ELR (cell line): Measurements from ENCODE around the gene MYRFL.

ENCODE experiments used
- DNase-seq: peaks from one replicate; pipeline ENCODE4 v3.0.0-alpha.2; 2015; ENCODE audit warnings: low read depth

MYRFL gene

DNA sequence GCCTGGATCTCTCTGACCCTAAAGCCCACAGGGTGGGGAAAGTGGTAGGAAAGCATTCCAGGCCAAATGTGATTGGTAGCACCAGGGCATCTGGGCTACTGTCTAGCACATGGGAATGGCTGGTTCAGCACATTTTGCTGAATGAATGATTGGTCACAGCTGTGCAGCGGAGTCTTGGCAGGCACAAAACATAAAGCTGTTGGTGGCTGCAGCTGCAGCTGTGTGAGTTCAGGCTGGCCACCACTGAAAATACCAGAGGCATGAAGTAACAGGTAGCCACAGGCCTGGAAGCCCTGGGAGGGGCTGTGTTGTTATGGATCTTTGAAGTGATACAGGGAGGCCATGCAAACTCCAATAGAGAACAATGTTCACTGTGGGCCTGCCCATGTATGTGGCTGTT lies 72.7 kb downstream of the MYRFL start:
- peak; percentile 39 for DNase-seq

GRCh38 chr12:69898236-69898635 lies 73.2 kb downstream of the MYRFL start:
- DNase-seq = no peak

DNA sequence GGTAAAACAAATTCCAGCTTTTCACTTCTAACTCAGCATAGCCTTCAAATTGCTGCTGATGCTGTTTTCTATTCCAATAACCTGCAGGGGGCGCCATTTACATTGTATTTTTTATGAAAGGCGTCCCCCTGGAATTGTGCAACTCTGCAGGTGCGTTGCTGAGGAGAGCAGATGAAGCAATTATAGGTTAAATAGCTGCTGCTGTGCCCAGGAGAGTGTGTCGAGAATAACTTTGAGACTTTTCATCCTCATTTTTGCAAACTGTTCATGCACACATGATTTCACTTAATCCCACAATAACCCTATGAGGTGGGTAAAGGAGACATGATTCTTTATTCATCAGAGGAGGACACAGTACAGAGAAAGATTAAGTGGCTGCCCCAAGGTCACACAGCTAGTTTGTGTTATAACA lies 75.7 kb downstream of the MYRFL start:
- DNase-seq = peak; percentile 75

GRCh38 chr12:69901221-69901905 lies 76.3 kb downstream of the MYRFL start:
- DNase-seq = peak; percentile 25

GRCh38 chr12:69903548-69903947 lies 78.5 kb downstream of the MYRFL start:
- DNase-seq = no peak

DNA sequence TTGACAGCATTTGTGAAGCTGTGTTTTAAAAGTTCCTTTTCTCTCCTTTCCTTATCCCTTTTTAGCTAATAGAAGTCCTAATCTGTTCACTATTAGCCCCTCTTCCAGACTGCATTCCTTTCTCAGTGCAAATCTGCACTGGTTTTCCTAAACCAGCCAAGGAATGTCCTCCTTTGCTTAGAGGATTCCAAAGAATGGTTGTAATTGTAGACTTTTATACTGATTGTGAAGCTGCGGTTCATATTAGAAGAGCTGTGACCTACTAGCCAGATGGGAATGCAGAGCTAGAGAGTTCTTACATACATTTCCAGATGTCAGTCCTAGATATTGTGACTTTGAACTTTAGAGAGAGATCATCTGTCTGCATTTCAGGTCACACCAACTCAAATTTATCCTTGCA lies 79.8 kb downstream of the MYRFL start:
- DNase-seq = no peak

DNA sequence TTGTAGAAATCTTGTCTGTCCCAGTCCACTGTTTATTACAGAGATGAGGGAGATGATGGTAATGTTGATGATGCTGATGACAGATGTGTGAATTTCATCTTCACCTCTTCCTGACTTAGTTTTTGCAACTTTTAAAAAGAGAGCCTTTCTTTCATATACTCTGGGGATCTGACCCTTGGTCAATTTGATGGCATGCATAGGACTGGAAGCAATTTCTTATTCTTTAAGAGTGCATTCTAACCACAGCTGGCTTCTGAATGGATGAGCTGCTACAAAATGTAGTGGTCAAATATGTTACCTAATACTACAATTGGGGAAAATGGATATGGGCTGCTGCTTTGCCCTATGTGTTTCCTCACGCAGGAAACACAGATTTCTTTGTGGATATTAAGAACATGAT lies 80.8 kb downstream of the MYRFL start:
- DNase-seq = no peak

DNA sequence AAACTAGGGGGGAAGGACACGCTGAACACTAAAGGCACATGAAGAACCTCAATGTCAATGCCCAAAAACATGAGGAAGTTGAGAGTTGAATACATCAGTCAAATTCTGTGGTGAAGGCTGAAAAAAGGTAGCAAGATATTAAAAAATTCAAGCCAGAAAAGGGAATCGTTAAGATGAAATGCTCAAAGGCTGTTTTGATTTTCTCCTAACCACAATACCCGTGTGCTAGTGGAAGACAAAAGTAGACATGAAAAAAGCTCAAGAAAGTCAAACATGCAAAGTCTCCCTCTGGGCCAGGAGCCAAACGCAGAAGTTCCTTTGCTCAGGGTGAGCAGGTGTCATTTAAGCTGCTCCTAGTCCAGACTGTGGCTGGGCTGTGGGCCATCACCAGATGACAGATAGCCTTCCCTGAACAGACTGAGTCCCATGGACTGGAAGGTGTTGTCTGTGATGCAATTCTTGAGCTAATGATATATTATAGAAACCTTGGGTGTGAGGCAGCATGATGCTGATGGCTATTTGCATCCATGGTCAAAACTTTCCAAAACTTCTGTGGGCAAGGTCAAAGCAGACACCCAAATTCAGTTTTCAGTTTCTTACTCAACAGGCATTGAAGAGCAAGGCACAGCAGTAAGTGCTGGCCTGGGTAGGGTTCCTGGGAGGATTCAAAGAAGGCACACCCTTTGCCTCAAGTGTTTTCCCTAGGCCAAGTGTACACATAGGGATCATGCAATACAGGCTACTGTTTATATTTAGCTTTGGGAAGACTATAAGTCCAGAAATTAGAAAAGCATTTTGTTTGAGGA lies 81.6 kb downstream of the MYRFL start:
- no peak for DNase-seq

DNA sequence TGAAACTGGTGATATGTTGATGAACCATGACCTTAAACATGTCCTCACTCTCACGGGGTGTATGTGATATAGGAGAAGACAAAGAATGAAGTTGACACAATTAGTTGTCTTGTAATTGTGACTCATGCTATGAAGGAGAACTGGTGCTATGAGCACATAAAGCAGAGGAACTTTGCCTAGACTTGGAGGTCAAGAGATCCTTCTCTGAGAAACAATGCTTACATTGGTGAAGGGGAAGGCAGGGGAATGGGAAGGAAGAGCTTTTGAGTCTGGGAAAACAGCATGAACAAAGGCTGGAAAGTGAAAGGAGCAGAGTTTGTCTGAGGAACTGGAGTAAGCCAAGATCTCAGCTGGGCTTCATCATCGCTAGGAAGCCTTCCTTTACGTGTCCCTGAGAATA lies 83.2 kb downstream of the MYRFL start:
- no peak for DNase-seq

DNA sequence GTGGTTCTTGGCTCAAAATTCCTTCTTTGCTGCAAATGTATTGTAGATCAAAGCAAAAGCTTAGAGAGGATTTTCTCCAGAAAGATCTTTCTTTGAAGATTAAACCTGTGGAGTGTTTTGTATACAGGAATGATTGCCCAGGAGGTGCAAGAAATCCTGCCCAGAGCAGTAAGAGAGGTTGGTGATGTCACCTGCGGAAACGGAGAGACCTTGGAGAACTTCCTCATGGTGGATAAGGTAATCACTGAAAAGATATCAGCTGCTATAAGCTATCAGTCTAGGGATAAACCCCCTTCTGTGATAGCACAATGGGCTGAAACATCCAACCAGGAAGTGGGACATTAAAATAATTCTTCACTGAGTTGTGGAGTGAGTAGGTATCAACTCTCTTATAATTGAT lies 85.7 kb downstream of the MYRFL start:
- DNase-seq = no peak

DNA sequence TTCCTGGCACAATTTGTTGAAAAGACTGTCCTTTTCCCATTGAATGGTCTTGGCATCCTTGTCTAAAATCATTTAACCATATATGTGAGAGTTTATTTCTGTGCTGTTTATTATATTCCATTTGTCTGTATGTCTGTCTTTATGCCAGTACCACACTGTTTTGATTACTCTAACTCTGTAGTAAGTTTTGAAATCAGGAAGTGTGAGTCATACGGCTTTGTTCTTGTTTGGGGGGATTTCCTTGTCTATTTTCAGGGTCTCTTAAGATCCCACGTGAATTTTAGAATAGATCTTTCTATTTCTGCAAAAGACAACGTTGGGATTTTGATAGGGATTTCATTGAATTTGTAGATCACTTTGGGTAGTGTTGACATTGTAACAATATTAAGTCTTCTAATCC lies 88.5 kb downstream of the MYRFL start:
- DNase-seq = no peak

DNA sequence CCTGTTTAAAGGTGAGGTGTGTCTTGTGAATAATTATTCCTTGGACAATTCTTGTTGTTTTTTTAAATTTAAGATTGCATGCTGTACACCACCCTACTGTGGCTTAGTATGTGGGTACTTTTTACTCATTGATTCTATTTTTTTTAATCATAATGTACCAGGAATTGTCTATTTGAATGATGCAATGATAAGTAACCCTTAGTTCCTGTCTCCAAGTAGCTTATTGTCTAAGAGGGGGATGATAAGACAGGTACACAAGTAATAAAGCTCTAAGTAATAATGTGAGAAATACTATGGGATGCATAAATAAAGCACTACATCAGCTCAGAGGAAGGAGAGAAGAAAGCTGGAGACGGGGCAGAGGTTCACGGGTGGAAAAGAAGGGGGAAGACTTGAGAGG lies 90.9 kb downstream of the MYRFL start:
- DNase-seq = no peak

GRCh38 chr12:69916544-69917235 lies 91.7 kb downstream of the MYRFL start:
- DNase-seq = no peak

- no peak for DNase-seq
Measured at GRCh38 chr12:69918287-69918686, 93.3 kb downstream of the MYRFL start.

DNA sequence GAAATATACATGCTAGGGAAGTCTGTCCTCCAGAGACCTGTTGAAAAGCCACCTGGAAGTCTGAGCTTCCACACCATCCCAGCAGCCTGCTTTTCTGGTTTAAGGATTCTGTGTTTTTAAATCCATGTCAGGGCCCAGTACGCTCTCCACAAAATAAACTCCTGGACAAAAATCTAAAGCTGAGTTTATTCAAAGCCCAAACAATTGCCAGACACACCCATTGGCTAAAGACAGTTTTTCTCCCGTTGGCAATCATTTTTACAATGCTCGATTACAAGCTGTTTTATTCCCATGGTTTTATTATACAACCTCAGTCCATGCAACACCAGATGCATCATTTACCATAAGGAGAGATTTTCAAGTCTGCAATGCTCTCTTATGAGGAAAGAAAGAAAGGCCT lies 94.5 kb downstream of the MYRFL start:
- no peak for DNase-seq

- no peak for DNase-seq
Measured at GRCh38 chr12:69921831-69922230, 96.8 kb downstream of the MYRFL start.

- no peak for DNase-seq
Measured at GRCh38 chr12:69922999-69923398, 98.0 kb downstream of the MYRFL start.

- no peak for DNase-seq
Measured at GRCh38 chr12:69925291-69925690, 100.3 kb downstream of the MYRFL start.

DNA sequence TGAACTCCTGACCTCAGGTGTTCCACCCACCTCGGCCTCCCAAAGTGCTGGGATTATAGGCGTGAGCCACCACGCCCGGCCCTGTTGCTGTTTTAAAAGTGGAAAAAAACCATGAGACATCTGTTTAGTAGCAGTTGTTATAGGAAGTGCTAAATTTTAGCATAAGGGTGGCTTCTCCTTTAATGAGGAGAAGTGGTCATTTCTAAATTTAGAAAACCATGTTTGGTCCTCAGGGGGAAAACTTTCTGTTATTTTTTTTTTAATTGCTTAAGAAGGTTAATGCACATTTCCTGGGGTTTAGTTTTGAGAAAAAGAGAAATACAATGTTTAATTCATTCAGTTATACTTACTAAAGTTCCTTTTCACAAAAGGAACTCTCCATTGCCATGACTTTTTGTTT lies 102.1 kb downstream of the MYRFL start:
- no peak for DNase-seq

- no peak for DNase-seq
Measured at GRCh38 chr12:69929125-69929524, 104.1 kb downstream of the MYRFL start.

DNA sequence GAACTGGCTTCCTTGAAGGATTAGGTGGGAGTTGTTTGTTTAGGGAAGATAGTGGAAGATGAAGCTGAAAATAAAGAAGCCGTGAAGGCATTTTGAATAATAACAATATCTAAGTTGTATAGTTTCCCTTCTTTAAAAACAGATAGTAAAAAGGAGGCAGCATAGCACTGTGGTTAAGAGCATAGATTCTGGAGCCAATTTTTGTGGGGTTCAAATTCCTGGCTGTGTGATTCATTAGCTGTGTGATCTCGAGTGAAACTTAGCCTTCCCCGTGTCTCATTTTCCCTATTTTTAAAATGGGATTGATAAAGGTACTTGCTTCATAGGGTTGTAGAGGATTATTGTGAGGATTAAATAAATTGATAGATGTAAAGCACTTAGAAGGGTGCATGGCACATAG lies 104.5 kb downstream of the MYRFL start:
- DNase-seq = no peak

DNA sequence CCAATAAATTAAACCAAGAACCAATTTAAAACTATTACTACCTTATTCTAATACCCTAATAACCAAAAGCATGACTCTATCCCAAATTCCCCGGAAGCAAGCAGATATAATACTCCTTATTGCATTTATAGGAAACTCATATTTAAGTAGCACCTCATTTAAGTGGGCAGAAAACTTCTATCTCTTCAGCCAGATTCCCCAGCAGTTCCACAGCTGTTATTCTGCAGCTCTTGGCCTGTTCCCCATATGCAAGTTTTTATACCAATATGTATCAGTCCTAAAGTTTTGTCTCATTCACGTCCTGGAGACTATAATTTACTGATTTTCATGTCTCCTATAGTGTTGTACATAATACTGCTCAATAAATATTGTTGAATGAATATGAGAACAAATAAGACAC lies 106.5 kb downstream of the MYRFL start:
- no peak for DNase-seq

DNA sequence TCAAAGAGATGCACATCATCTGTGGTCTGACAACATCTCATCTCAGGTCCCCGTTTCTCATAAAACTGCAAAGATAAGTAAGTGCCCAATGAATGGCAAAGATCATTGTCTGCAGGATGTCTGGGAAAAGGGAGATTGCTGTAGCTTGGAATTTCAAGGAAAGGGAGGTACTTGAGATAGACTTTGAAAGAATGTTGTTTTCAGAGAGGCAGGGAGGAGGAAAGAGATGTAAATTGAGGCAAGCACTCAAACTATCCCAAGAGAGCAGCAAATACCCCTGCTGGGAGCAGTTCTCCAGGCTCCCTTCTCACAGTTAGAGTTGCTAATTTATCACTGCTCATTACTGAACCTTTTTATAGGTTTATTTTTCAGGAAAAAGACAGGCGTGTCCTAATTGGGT lies 107.1 kb downstream of the MYRFL start:
- DNase-seq = no peak
